ENCODE results near the gene UCN3.

UCN3 gene, protein sequence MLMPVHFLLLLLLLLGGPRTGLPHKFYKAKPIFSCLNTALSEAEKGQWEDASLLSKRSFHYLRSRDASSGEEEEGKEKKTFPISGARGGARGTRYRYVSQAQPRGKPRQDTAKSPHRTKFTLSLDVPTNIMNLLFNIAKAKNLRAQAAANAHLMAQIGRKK

DNA sequence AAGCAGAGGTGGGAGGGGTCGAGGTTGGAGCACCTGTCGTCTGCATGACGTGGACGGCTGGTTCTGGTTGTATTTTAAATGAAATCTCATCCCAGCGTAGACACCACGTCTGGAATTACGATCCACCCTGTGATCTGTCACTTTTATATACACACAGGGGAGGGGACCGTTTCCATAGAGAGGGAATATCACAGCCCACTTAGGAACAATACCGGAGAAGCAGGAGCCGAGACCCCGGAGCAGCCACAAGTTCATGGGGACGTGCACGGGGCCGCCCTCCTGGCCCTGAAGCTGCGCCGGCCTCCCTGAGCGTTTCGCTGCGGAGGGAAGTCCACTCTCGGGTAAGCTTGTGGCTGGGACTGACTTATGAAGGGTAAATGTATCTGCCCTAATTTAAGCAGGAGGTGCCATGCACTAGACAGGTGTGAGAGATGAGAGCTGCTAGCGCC lies at the start of gene UCN3:
TSS of gene UCN3 (plus strand) at position 77 of the 449 bp plus-strand sequence. CDS start 8,755 bp downstream, outside the sequence.
- intact Hi-C loops (cut with micrococcal nuclease): no loop called here
- Mint-ChIP-seq H3K4me1 (ENCODE audit: low read depth) (no peaks in the 10 kb centered on the region), H3K4me3 (no peak within 1 kb of the TSS), H3K9me3 (no peaks in the 10 kb centered on the region), H3K27me3 (peaks cover 5% of the 10 kb centered on the region), H3K27ac (no peak within 1 kb of the TSS), H3K36me3 (ENCODE audit: low read depth) (no peaks in the 10 kb centered on the region)

DNA sequence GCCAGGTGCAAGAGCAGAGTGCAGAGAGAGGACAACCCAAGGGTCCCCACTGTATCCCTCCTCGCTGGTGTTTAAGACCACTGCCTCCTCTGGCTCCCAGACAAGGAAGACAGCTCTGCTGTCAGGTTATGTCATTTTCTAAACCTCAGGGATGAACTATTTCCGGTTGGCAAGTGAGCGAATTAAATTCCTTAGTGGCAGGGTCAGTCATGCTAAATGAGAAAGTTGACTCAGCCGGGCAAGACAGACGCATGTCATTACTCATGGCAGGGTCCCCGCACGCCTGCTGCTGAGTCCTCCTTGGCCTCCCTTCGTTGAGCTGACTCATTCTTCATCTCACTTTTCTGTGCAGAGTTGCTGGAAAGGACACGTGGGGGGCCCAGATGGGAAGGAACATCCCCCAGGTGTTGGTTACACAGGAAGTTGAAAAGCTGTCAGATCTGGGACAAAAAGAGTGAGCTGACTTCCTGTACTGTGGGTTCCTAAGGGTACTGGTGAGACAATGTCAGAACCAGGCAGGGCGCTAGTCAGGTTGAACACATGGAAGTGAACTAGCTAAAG lies 47.1 kb upstream of the UCN3 start:
- H3K4me3 Mint-ChIP-seq: no peak overlapping the region
- no peaks in the 10 kb centered on the region for H3K36me3 Mint-ChIP-seq (ENCODE audit: low read depth)
- peaks cover 9% of the 10 kb centered on the region for H3K9me3 Mint-ChIP-seq
- H3K4me1 Mint-ChIP-seq (ENCODE audit: low read depth): peaks cover 9% of the 10 kb centered on the region
- no peaks in the 10 kb centered on the region for H3K27me3 Mint-ChIP-seq
- intact Hi-C loops (cut with micrococcal nuclease): no loop called here
- no peak overlapping the region for H3K27ac Mint-ChIP-seq

GRCh38 chr10:5318148-5318547 lies 46.6 kb upstream of the UCN3 start:
- Mint-ChIP-seq H3K27me3 (no peaks in the 10 kb centered on the region), H3K4me3 (no peak overlapping the region), H3K27ac (no peak overlapping the region), H3K9me3 (peaks cover 9% of the 10 kb centered on the region), H3K4me1 (ENCODE audit: low read depth) (peaks cover 9% of the 10 kb centered on the region), H3K36me3 (ENCODE audit: low read depth) (no peaks in the 10 kb centered on the region)
- intact Hi-C loops (cut with micrococcal nuclease): no loop called here

- H3K9me3 Mint-ChIP-seq: peaks cover 9% of the 10 kb centered on the region
- no peak overlapping the region for H3K27ac Mint-ChIP-seq
- intact Hi-C loops (cut with micrococcal nuclease): no loop called here
- no peaks in the 10 kb centered on the region for H3K36me3 Mint-ChIP-seq (ENCODE audit: low read depth)
- H3K4me1 Mint-ChIP-seq (ENCODE audit: low read depth): peaks cover 9% of the 10 kb centered on the region
- no peak overlapping the region for H3K4me3 Mint-ChIP-seq
- peaks cover 2% of the 10 kb centered on the region for H3K27me3 Mint-ChIP-seq
These were observed 44.9 kb upstream of the UCN3 start for GRCh38 chr10:5319863-5320262.

- intact Hi-C loops (cut with micrococcal nuclease): no loop called here
- H3K4me3 Mint-ChIP-seq: no peak overlapping the region
- peaks cover 9% of the 10 kb centered on the region for H3K4me1 Mint-ChIP-seq (ENCODE audit: low read depth)
- peaks cover 9% of the 10 kb centered on the region for H3K27me3 Mint-ChIP-seq
- H3K36me3 Mint-ChIP-seq (ENCODE audit: low read depth): no peaks in the 10 kb centered on the region
- no peak overlapping the region for H3K27ac Mint-ChIP-seq
- H3K9me3 Mint-ChIP-seq: peaks cover 9% of the 10 kb centered on the region
These were observed 43.5 kb upstream of the UCN3 start for GRCh38 chr10:5321273-5321672.

- Mint-ChIP-seq H3K4me1 (ENCODE audit: low read depth) (no peaks in the 10 kb centered on the region), H3K4me3 (no peak overlapping the region), H3K27me3 (peaks cover 11% of the 10 kb centered on the region), H3K36me3 (ENCODE audit: low read depth) (no peaks in the 10 kb centered on the region), H3K9me3 (peaks cover 9% of the 10 kb centered on the region), H3K27ac (no peak overlapping the region)
- intact Hi-C loops (cut with micrococcal nuclease): no loop called here
These were observed 41.3 kb upstream of the UCN3 start for GRCh38 chr10:5323446-5323845.

GRCh38 chr10:5325076-5325475 lies 39.7 kb upstream of the UCN3 start:
- Mint-ChIP-seq H3K4me1 (ENCODE audit: low read depth) (no peaks in the 10 kb centered on the region), H3K4me3 (no peak overlapping the region), H3K27ac (no peak overlapping the region), H3K9me3 (peaks cover 9% of the 10 kb centered on the region), H3K36me3 (ENCODE audit: low read depth) (no peaks in the 10 kb centered on the region), H3K27me3 (peaks cover 11% of the 10 kb centered on the region)
- intact Hi-C loops (cut with micrococcal nuclease): no loop called here

DNA sequence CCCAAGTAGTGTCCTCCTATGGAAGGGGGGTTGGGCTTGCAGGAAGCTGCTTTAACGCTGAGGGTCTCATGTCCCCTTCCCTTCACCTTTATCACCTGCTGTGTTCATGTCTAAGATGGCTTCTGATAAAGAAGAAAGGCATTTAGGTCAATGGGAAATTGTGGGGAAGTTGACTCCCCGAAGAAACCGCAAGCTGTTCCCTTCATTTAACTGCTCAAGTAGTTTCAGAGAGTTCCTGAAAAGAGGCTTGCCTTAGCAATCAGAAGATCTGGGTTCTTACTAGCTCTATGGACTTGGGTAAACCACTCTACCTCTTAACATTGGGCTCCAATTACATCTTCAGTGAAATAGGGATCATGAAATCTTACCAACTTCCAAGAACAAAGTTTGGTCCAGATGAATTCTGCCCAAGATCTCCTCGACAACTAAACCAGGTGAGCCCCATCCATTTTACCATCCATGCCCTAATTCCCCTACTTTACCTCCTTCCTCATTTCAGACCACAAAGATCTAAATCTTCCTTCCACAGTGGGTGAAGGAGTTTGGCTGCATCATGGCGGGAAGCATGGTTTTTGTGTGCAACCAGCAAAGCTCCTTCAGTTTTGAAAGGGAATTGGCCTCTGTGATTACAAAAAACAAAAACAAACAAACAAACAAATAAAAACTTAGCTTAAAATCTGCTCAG lies 30.4 kb upstream of the UCN3 start:
- intact Hi-C loops (cut with micrococcal nuclease): no loop called here
- Mint-ChIP-seq H3K4me3 (no peak overlapping the region), H3K4me1 (ENCODE audit: low read depth) (peaks cover 14% of the 10 kb centered on the region), H3K27ac (no peak overlapping the region), H3K9me3 (peaks cover 8% of the 10 kb centered on the region), H3K27me3 (peaks cover 36% of the 10 kb centered on the region), H3K36me3 (ENCODE audit: low read depth) (no peaks in the 10 kb centered on the region)

- Mint-ChIP-seq H3K4me3 (no peak overlapping the region), H3K4me1 (ENCODE audit: low read depth) (peaks cover 14% of the 10 kb centered on the region), H3K27me3 (peaks cover 27% of the 10 kb centered on the region), H3K36me3 (ENCODE audit: low read depth) (no peaks in the 10 kb centered on the region), H3K9me3 (peaks cover 8% of the 10 kb centered on the region), H3K27ac (no peak overlapping the region)
- intact Hi-C loops (cut with micrococcal nuclease): no loop called here
These were observed 26.8 kb upstream of the UCN3 start for GRCh38 chr10:5338010-5338409.

DNA sequence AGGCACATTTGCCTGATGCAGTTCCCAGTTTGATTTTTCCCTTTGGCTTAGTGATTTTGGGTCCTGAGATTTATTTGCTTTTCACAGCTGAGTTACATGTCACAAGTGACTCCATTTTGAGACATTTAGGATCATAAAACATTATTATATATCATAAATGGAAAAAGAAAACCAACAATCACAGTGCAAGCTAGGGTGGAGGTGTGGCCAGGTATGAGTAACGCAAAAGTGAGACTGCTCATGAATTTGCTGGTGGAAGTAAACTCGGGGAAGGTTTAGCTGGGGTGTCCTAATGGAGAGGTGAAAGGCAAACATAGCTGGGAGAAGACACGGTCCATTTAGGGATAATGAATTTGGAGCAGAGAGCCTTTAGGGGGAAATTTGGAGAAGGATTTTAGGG lies 21.7 kb upstream of the UCN3 start:
- intact Hi-C loops (cut with micrococcal nuclease): no loop called here
- Mint-ChIP-seq H3K9me3 (no peaks in the 10 kb centered on the region), H3K27ac (no peak overlapping the region), H3K36me3 (ENCODE audit: low read depth) (no peaks in the 10 kb centered on the region), H3K27me3 (peaks cover 4% of the 10 kb centered on the region), H3K4me1 (ENCODE audit: low read depth) (no peaks in the 10 kb centered on the region), H3K4me3 (no peak overlapping the region)

GRCh38 chr10:5343561-5343960 lies 21.2 kb upstream of the UCN3 start:
- Mint-ChIP-seq H3K4me3 (no peak overlapping the region), H3K9me3 (no peaks in the 10 kb centered on the region), H3K27ac (no peak overlapping the region), H3K36me3 (ENCODE audit: low read depth) (no peaks in the 10 kb centered on the region), H3K4me1 (ENCODE audit: low read depth) (no peaks in the 10 kb centered on the region), H3K27me3 (no peaks in the 10 kb centered on the region)
- intact Hi-C loops (cut with micrococcal nuclease): no loop called here

DNA sequence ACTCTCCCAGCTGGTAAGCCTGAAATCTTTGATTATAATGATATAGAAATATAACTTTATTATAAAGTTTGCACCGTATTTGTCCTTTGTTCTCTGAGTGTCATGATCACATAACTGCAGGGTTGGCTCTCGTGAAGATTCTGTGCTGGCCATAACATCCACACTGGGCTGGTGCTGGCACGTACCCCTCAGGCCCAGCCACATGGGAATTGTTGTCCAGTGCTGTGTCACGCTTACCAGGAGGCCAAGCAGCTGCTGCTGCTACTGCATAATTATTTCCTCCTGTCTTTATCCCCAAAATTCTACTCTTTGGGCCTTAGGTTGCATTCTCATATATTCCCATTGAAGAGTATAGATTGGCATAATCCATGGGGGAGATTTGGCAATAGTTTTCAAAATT lies 20.8 kb upstream of the UCN3 start:
- Mint-ChIP-seq H3K9me3 (no peaks in the 10 kb centered on the region), H3K4me3 (no peak overlapping the region), H3K27ac (no peak overlapping the region), H3K4me1 (ENCODE audit: low read depth) (no peaks in the 10 kb centered on the region), H3K27me3 (no peaks in the 10 kb centered on the region), H3K36me3 (ENCODE audit: low read depth) (no peaks in the 10 kb centered on the region)
- intact Hi-C loops (cut with micrococcal nuclease): no loop called here

GRCh38 chr10:5344746-5345145 lies 20.0 kb upstream of the UCN3 start:
- no peak overlapping the region for H3K4me3 Mint-ChIP-seq
- no peaks in the 10 kb centered on the region for H3K9me3 Mint-ChIP-seq
- no peaks in the 10 kb centered on the region for H3K4me1 Mint-ChIP-seq (ENCODE audit: low read depth)
- no peaks in the 10 kb centered on the region for H3K27me3 Mint-ChIP-seq
- no peaks in the 10 kb centered on the region for H3K36me3 Mint-ChIP-seq (ENCODE audit: low read depth)
- H3K27ac Mint-ChIP-seq: no peak overlapping the region
- intact Hi-C loops (cut with micrococcal nuclease): no loop called here

DNA sequence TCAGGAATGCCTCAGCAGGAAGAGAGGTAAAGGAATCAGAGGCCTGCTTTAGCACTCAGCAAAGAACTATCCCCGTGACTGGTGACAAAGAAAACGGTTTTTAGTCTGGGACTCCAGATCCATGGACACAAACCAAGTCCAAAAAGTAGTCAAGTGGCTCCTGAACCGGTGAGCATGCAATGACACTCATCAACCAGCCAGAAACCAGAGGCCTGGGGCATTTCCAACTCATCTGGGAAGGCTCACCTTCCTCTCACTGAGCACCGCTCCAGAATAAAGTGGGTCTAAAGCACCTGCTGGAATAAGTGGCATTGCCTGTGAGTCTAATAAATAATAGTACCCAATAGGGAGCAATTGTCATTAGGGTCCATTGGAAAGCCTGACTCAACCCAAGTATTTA lies 17.9 kb upstream of the UCN3 start:
- no peak overlapping the region for H3K4me3 Mint-ChIP-seq
- no peaks in the 10 kb centered on the region for H3K27me3 Mint-ChIP-seq
- H3K27ac Mint-ChIP-seq: no peak overlapping the region
- H3K4me1 Mint-ChIP-seq (ENCODE audit: low read depth): no peaks in the 10 kb centered on the region
- H3K36me3 Mint-ChIP-seq (ENCODE audit: low read depth): no peaks in the 10 kb centered on the region
- H3K9me3 Mint-ChIP-seq: no peaks in the 10 kb centered on the region
- intact Hi-C loops (cut with micrococcal nuclease): no loop called here

- Mint-ChIP-seq H3K27me3 (no peaks in the 10 kb centered on the region), H3K4me3 (no peak overlapping the region), H3K9me3 (no peaks in the 10 kb centered on the region), H3K36me3 (ENCODE audit: low read depth) (no peaks in the 10 kb centered on the region), H3K4me1 (ENCODE audit: low read depth) (no peaks in the 10 kb centered on the region), H3K27ac (no peak overlapping the region)
- intact Hi-C loops (cut with micrococcal nuclease): no loop called here
These were observed 15.4 kb upstream of the UCN3 start for GRCh38 chr10:5349362-5349761.
